Skin of body (tissue), 1 donor: Measurements from ENCODE around the gene ADPRM. TPM values are rescaled to one million over a fixed set of nuclear protein-coding genes. Genes with fewer than 3 reads are reported as not detected.

ENCODE experiments used
- total RNA-seq: library from RNA; depleted of rRNA; stranded (reverse); fragments of >200 nt; gene quantifications from one replicate; pipeline ENCODE4 v1.2.3, GENCODE V29; 2014

Gene ADPRM
- total RNA-seq, 1 donor from 2014 or later, result 16.3 TPM

Other genes starting within 250 kb of the ADPRM start
- gene MYH4, start 228.0 kb upstream of the ADPRM start, total RNA-seq, result under 0.01 TPM
- gene MYH1, start 179.1 kb upstream of the ADPRM start, total RNA-seq, result 3.2 TPM
- gene MYH2, start 147.9 kb upstream of the ADPRM start, total RNA-seq, result 79.7 TPM
- 1,094 TPM for gene MYH3, start 40.3 kb upstream of the ADPRM start, total RNA-seq
- 15.4 TPM for gene SCO1, start 61 bp upstream of the ADPRM start, total RNA-seq
- gene TMEM220, start 32.4 kb downstream of the ADPRM start, total RNA-seq, result 2.6 TPM
- 0.30 TPM for gene TMEM238L, start 106.5 kb downstream of the ADPRM start, total RNA-seq
- 0.20 TPM for gene PIRT, start 140.5 kb downstream of the ADPRM start, total RNA-seq